OCI-LY3 (cell line): Measurements from ENCODE around the gene JAK2.
"Not testable (repeated sequence)": the region's sequence is repeated elsewhere in the genome, so short reads cannot be mapped to it uniquely, and the experiment has no call there.

Source experiments
- H2AFZ ChIP-seq: fragments of 200-600, 300-600 bp; shearing (Covaris generic); 2 replicates; pipeline ENCODE4 v1.6.0; 2014; ENCODE audit warnings: antibody characterized with exemption, low read depth, low read length
- H3K27ac ChIP-seq: fragments of 200-600, 300-600 bp; sonication (generic); 2 replicates; pipeline ENCODE4 v1.5.1; 2014; ENCODE audit warnings: mild to moderate bottlenecking, low read length, moderate library complexity, mixed read lengths
- H3K27me3 ChIP-seq: fragments of 200-600, 300-600 bp; sonication (generic); 2 replicates; pipeline ENCODE4 v1.6.1; 2014; ENCODE audit warnings: low read depth, low read length, mixed read lengths
- H3K36me3 ChIP-seq: fragments of 200-600, 300-600 bp; sonication (generic); replicated peaks from 2 replicates; pipeline ENCODE3; 2014; ENCODE audit warnings: low read depth, low read length, mixed read lengths
- H3K4me1 ChIP-seq: fragments of 300-600, 200-600 bp; sonication (generic); 2 replicates; pipeline ENCODE4 v1.6.1; 2014; ENCODE audit warnings: low read length, mixed read lengths
- H3K4me2 ChIP-seq: fragments of 200-600, 300-600 bp; sonication (generic); 2 replicates; pipeline ENCODE4 v1.6.1; 2014; ENCODE audit warnings: low read length, mixed read lengths
- H3K4me3 ChIP-seq: fragments of 300-600, 200-600 bp; sonication (generic); 2 replicates; pipeline ENCODE4 v1.5.1; 2014; ENCODE audit warnings: antibody characterized with exemption, mild to moderate bottlenecking, low read length, moderate library complexity
- H3K79me2 ChIP-seq: fragments of 300-600, 200-600 bp; shearing (Covaris generic); 2 replicates; pipeline ENCODE4 v1.6.1; 2014; ENCODE audit warnings: mild to moderate bottlenecking, low read length, mixed read lengths
- H3K9ac ChIP-seq: fragments of 300-600, 200-600 bp; shearing (Covaris generic); 2 replicates; pipeline ENCODE4 v1.6.0; 2014; ENCODE audit warnings: mild to moderate bottlenecking, low read length, moderate library complexity
- H3K9me3 ChIP-seq: fragments of 200-600, 300-600 bp; shearing (Covaris generic); 2 replicates; pipeline ENCODE4 v1.6.1; 2014; ENCODE audit warnings: low read length, mixed read lengths; ENCODE audit not compliant: insufficient read depth
- H4K20me1 ChIP-seq: fragments of 200-600, 300-600 bp; sonication (generic); 2 replicates; pipeline ENCODE4 v1.6.1; 2016; ENCODE audit warnings: low read length, mixed read lengths; ENCODE audit not compliant: insufficient read depth
- EZH2phosphoT487 ChIP-seq: fragments of 200-600 bp; shearing (Covaris generic); IDR thresholded peaks from 2 replicates; pipeline ENCODE4 v1.6.1; 2018; ENCODE audit warnings: antibody characterized with exemption, mixed run types, low read depth
- TF ChIP-seq, protein P1 (sequence below): fragments of 200-600, 300-600 bp; sonication (generic); IDR thresholded peaks from 2 replicates; pipeline ENCODE4 v1.5.1; 2014; ENCODE audit warnings: antibody characterized with exemption, low read length, low read depth

The JAK2 gene

DNA sequence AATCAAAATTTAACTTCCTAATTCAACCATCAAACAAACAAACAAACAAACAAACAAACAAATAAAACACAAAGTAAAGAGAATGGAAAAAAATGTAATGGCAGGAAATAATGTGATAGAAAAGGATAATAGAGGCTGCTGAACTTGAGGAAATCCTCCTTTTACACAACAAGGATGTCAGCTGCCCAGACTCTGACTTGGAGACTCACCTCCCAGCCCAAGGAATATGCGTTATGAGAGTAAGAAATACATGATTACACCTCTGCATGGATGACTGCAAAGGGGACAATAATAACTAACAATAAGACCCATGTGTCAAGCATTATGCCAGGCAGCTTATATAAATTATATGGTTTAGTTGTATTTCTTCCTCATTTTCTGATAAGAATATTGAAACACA is 46.6 kb upstream of the JAK2 start:
- no peaks in the 10 kb centered on the region for H3K27me3 ChIP-seq
- no peaks in the 10 kb centered on the region for H3K79me2 ChIP-seq
- H4K20me1 ChIP-seq = no peaks in the 10 kb centered on the region
- peaks cover 48% of the 10 kb centered on the region for H3K4me1 ChIP-seq
- no peak overlapping the region for H2AFZ ChIP-seq
- H3K4me3 ChIP-seq = peak overlapping the region; percentile 44
- TF ChIP-seq EZH2phosphoT487 = no peak
- TF ChIP-seq, protein P1, sequence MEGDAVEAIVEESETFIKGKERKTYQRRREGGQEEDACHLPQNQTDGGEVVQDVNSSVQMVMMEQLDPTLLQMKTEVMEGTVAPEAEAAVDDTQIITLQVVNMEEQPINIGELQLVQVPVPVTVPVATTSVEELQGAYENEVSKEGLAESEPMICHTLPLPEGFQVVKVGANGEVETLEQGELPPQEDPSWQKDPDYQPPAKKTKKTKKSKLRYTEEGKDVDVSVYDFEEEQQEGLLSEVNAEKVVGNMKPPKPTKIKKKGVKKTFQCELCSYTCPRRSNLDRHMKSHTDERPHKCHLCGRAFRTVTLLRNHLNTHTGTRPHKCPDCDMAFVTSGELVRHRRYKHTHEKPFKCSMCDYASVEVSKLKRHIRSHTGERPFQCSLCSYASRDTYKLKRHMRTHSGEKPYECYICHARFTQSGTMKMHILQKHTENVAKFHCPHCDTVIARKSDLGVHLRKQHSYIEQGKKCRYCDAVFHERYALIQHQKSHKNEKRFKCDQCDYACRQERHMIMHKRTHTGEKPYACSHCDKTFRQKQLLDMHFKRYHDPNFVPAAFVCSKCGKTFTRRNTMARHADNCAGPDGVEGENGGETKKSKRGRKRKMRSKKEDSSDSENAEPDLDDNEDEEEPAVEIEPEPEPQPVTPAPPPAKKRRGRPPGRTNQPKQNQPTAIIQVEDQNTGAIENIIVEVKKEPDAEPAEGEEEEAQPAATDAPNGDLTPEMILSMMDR = no peak
- peak overlapping the region; percentile 82 for H3K27ac ChIP-seq
- no peaks in the 10 kb centered on the region for H3K36me3 ChIP-seq
- H3K4me2 ChIP-seq = peak overlapping the region; percentile 82
- no peaks in the 10 kb centered on the region for H3K9me3 ChIP-seq
- H3K9ac ChIP-seq = peak overlapping the region; percentile 29; the same call in 1 of the 2 replicates

DNA sequence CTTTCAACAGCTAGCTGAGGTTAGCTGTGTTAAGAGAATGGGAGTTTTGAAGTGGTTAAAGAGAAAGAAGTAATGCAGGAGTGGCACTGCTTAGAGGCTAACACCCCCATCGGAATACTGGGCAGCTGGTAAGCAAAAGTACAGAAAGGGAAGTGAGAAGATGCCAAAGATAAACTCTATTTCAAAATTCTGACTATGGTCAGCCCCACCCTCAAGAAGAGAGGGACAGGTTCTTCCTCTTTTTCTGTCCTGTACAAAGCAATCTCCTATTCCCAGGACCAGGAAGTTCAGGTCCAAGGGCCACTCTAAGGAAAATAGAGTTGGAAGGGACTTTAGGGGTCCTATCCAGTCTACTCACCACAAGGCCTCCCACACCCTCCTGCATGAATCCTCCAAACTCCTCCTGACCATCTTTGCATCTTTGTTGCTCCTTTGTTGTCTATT is 45.9 kb upstream of the JAK2 start:
- Histone ChIP-seq H3K4me2 (peak overlapping the region; percentile 82), H4K20me1 (no peaks in the 10 kb centered on the region), H3K27me3 (no peaks in the 10 kb centered on the region), H3K36me3 (no peaks in the 10 kb centered on the region), H3K27ac (peak overlapping the region; percentile 82), H3K9ac (peak overlapping the region; percentile 29; the same call in 1 of the 2 replicates), H3K4me1 (peaks cover 50% of the 10 kb centered on the region), H3K4me3 (peak overlapping the region; percentile 44), H3K79me2 (no peaks in the 10 kb centered on the region), H3K9me3 (no peaks in the 10 kb centered on the region), H2AFZ (no peak overlapping the region)
- no peak for TF ChIP-seq EZH2phosphoT487
- TF ChIP-seq, protein P1 = no peak

DNA sequence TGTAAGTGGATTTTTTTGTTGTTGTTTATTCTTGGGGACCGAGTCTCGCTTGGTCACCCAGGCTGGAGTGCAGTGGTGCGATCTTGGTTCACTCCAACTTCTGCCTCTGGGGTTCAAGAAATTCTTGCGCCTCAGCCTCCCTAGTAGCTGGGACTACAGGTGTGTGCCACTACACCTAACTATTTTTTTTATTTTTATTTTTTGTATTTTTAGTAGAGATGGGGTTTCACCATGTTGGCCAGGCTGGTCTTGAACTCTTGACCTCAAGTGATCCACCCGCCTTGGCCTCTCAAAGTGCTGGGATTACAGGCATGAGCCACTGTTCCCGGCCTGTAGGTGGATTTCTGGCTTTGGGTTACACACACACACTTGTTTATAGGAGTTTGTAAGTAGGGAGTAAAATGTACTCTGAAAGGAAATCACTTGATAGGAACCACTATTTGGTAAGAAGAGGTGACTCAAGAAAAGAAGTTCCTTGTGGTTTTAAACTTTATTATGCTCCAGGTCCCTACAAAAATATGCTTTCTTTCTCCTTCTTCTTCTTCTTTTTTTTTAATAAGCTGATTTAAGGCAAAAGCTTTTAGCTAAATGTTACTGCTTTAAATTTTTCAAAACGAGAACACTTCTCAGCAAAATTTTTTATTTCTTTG is 42.9 kb upstream of the JAK2 start:
- not testable (repeated sequence) for H3K4me3 ChIP-seq, H3K79me2 ChIP-seq, H3K27me3 ChIP-seq, H2AFZ ChIP-seq, H3K36me3 ChIP-seq, H3K9me3 ChIP-seq, H3K27ac ChIP-seq, H4K20me1 ChIP-seq, H3K9ac ChIP-seq, H3K4me2 ChIP-seq
- peaks cover 35% of the 10 kb centered on the region for H3K4me1 ChIP-seq

DNA sequence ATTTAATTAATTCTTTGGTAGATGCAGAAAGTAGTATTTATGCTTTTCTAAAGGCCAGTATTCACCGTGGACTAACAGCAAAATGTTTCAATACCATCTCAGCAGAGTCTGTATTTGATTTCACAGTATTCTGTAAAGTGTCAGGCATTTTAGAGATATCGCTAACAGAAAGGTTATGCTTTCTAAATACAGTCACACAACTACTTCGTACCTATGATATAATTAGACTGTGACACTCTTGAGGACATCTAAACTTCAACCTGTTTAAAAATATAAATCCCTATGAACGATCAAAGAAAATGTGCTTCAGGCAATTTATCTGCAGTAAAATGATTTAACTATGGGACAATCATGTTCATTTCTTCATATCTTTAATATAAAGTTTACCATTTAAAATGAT is 41.7 kb upstream of the JAK2 start:
- Histone ChIP-seq H3K9ac (no peak overlapping the region), H3K27me3 (no peaks in the 10 kb centered on the region), H3K36me3 (no peaks in the 10 kb centered on the region), H4K20me1 (no peaks in the 10 kb centered on the region), H3K4me1 (peaks cover 24% of the 10 kb centered on the region), H3K4me3 (no peak overlapping the region), H3K4me2 (no peak overlapping the region), H2AFZ (no peak overlapping the region), H3K79me2 (no peaks in the 10 kb centered on the region), H3K9me3 (no peaks in the 10 kb centered on the region), H3K27ac (no peak overlapping the region)
- TF ChIP-seq, protein P1 = no peak
- no peak for TF ChIP-seq EZH2phosphoT487

DNA sequence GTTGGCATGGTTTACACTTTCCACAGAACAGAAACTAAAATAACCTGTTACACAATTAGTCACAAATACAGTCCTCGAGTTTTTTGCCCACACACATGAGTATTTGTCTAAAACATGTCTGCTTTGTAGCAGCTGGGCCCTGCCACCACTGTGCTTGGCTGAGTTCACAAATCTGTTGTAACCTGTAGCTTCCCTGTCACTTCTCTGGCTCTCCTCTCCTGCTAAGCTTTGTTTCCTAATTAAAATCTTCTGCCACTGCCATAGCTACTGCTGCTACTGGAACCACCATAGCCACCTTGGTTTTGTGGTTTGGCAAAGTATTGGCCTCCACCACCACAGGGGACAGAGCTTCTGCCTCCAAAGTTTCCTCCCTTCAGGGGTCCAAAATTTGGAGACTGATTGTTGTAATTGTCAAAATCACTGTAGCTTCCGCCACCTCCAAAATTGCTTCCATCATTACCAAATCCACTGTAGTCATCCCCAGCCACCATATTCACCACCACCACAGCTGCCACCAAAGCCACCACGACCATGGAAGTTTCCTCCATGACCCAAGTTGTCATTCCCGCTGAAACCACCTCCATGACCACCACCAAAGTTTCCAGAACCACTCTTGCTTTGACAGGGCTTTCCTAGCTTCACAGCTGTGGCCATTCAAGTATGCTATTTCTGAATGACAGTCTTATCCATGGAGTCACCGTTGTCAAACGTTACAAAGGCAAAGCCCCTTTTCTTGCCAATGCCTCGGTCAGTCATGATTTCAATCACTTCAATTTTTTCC is 40.5 kb upstream of the JAK2 start:
- H3K4me2 ChIP-seq = not testable (repeated sequence)

More for the DNA sequence above, 40.5 kb upstream of the JAK2 start:
- H3K9ac ChIP-seq, H2AFZ ChIP-seq, H4K20me1 ChIP-seq, H3K79me2 ChIP-seq, H3K27me3 ChIP-seq, H3K27ac ChIP-seq, H3K9me3 ChIP-seq, H3K36me3 ChIP-seq, H3K4me3 ChIP-seq: not testable (repeated sequence)
- peaks cover 11% of the 10 kb centered on the region for H3K4me1 ChIP-seq
